Lower leg skin (tissue), 3 donors: Measurements from ENCODE around the gene BICDL1.

ENCODE experiments used
- POLR2A ChIP-seq, 2 donors: fragments of 450-650 bp; IDR thresholded peaks; one replicate each; pipeline ENCODE4 v1.6.1; 2016 to 2017; ENCODE audit warnings: antibody characterized with exemption in 2 of 2, mild to moderate bottlenecking in 1 of 2, moderate library complexity in 1 of 2
- TF ChIP-seq, protein P1 (sequence below), 3 donors: fragments of 450-650 bp; IDR thresholded peaks; one replicate each; pipeline ENCODE4 v1.5.1; 2016; ENCODE audit warnings: antibody characterized with exemption in 3 of 3, mild to moderate bottlenecking in 3 of 3, moderate library complexity in 2 of 3

DNA sequence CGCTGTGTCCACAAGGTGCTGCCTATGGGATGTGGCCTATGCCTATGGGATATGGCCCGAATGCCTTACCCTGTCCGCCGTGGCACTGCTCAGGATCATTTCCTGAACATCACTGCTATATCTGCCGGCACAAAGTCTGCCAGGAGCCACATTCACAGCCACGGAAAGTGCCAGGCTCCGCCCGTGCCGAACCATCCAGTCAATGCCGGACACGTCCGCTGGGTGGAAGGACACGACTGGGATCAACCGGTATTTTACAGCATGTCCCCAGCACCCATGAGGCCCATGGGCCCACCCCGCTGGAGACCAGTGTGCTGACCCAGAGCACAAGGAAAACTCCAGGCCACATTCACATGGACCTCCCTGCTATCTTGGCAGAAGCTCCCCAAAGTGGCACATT, 142.1 kb downstream of the BICDL1 start:
- TF ChIP-seq, protein P1, sequence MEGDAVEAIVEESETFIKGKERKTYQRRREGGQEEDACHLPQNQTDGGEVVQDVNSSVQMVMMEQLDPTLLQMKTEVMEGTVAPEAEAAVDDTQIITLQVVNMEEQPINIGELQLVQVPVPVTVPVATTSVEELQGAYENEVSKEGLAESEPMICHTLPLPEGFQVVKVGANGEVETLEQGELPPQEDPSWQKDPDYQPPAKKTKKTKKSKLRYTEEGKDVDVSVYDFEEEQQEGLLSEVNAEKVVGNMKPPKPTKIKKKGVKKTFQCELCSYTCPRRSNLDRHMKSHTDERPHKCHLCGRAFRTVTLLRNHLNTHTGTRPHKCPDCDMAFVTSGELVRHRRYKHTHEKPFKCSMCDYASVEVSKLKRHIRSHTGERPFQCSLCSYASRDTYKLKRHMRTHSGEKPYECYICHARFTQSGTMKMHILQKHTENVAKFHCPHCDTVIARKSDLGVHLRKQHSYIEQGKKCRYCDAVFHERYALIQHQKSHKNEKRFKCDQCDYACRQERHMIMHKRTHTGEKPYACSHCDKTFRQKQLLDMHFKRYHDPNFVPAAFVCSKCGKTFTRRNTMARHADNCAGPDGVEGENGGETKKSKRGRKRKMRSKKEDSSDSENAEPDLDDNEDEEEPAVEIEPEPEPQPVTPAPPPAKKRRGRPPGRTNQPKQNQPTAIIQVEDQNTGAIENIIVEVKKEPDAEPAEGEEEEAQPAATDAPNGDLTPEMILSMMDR (IDR thresholded peaks at IDR 0.05) = no peak
- no peak for TF ChIP-seq POLR2A (IDR thresholded peaks at IDR 0.05)
